Lower leg skin (tissue), 4 donors: Measurements from ENCODE around the gene TTI1. TPM values are rescaled to one million over a fixed set of nuclear protein-coding genes. Genes with fewer than 3 reads are reported as not detected.

Source experiments
- DNase-seq, 2 donors: peaks; one replicate each; pipeline ENCODE4 v3.0.0-alpha.2; 2019; ENCODE audit warnings: low spot score in 2 of 2
- H3K4me3 ChIP-seq: fragments of 200-600 bp; sonication (generic); 2 replicates; pipeline ENCODE4 v1.5.1; 2017; ENCODE audit warnings: mild to moderate bottlenecking, low read depth; ENCODE audit not compliant: poor library complexity, severe bottlenecking
- POLR2A ChIP-seq, 2 donors: fragments of 450-650 bp; IDR thresholded peaks; one replicate each; pipeline ENCODE4 v1.6.1; 2016 to 2017; ENCODE audit warnings: antibody characterized with exemption in 2 of 2, mild to moderate bottlenecking in 1 of 2, moderate library complexity in 1 of 2
- WGBS, 2 donors: methylation state at CpG; one replicate each; pipeline ENCODE4 v1.1.5; 2018; 5-methylcytosine and 5-hydroxymethylcytosine counted together
- intact Hi-C: fragments of 100-400 bp; cut with DNase I; formaldehyde crosslinking; loops from one replicate; pipeline ENCODE4 v1.15.0; 2023; ENCODE audit warnings: low total_unique reads
- total RNA-seq, 4 donors: library from RNA; depleted of rRNA; stranded (reverse); fragments of >200 nt; gene quantifications; one replicate each; pipeline ENCODE4 v1.1.0, GENCODE V29; 2016
- TF ChIP-seq, protein P1 (sequence below), 3 donors: fragments of 450-650 bp; IDR thresholded peaks; one replicate each; pipeline ENCODE4 v1.5.1; 2016; ENCODE audit warnings: antibody characterized with exemption in 3 of 3, mild to moderate bottlenecking in 3 of 3, moderate library complexity in 2 of 3

The TTI1 gene
- total RNA-seq, 4 donors from 2014 or later, result 11.3 to 15.1 (median 13.4) TPM

DNA sequence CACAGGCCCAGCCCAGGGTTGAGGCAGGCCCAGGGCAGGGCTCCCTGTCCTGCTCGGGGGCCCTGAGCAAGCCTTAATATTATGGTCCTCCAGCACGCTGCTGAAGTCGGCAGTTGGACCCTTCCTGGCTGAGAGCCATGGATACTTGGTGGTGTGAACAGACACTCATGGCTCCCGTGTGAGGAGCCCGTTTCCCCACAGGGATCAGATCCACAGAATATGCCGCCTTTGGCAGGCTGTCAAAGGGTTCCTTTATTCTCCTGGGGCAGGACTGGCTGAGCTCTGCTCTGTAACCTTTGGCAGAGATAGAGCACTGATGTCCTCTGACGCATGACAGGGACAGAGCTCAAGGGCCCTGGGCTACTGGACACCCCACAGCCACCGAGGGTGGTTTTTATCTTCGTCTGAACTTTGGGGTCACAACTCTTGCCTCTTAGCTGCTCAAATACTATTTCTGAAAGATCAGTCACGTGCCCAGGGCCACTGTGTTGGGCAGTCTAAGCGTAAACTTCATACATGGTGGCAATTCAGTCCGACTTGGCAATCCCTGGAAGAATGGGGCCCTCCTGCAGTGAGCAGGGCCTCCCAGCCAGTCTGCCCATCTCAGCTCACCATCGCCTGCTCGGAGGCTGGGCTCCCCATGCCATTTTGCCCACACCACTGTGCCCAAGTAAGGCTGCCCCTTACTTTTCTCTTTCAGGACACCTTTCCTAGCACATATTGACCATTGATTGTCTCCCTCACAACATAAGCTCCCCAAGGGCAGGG, 49.1 kb downstream of the TTI1 start:
- intact Hi-C loops, result no loop called here
- DNase-seq, result no peak
- H3K4me3 ChIP-seq, result no peak overlapping the region
- TF ChIP-seq, protein P1, sequence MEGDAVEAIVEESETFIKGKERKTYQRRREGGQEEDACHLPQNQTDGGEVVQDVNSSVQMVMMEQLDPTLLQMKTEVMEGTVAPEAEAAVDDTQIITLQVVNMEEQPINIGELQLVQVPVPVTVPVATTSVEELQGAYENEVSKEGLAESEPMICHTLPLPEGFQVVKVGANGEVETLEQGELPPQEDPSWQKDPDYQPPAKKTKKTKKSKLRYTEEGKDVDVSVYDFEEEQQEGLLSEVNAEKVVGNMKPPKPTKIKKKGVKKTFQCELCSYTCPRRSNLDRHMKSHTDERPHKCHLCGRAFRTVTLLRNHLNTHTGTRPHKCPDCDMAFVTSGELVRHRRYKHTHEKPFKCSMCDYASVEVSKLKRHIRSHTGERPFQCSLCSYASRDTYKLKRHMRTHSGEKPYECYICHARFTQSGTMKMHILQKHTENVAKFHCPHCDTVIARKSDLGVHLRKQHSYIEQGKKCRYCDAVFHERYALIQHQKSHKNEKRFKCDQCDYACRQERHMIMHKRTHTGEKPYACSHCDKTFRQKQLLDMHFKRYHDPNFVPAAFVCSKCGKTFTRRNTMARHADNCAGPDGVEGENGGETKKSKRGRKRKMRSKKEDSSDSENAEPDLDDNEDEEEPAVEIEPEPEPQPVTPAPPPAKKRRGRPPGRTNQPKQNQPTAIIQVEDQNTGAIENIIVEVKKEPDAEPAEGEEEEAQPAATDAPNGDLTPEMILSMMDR (IDR thresholded peaks at IDR 0.05), result no peak
- TF ChIP-seq POLR2A (IDR thresholded peaks at IDR 0.05), result no peak
- WGBS, 2 donors, result 77 to 78% methylated on average over 12 to 14 of the region's 14 CpGs

GRCh38 chr20:37983286-37983685, 50.0 kb downstream of the TTI1 start:
- H3K4me3 ChIP-seq, result no peak overlapping the region
- DNase-seq, result no peak
- intact Hi-C loops, result no loop called here
- 90 to 91% methylated on average over 13 of the region's 13 CpGs for WGBS, 2 donors
- TF ChIP-seq, protein P1 (IDR thresholded peaks at IDR 0.05), result no peak
- TF ChIP-seq POLR2A (IDR thresholded peaks at IDR 0.05), result no peak

GRCh38 chr20:37981568-37981967, 51.7 kb downstream of the TTI1 start:
- H3K4me3 ChIP-seq, result no peak overlapping the region
- intact Hi-C loops, result no loop called here
- WGBS, 2 donors, result 95 to 97% methylated on average over 8 of the region's 8 CpGs
- no peak for DNase-seq
- no peak for TF ChIP-seq POLR2A (IDR thresholded peaks at IDR 0.05)
- TF ChIP-seq, protein P1 (IDR thresholded peaks at IDR 0.05), result no peak

GRCh38 chr20:37980876-37981275, 52.4 kb downstream of the TTI1 start:
- no peak for DNase-seq
- 85 to 100% methylated on average over 6 of the region's 6 CpGs for WGBS, 2 donors
- no peak overlapping the region for H3K4me3 ChIP-seq
- TF ChIP-seq, protein P1 (IDR thresholded peaks at IDR 0.05), result no peak
- TF ChIP-seq POLR2A (IDR thresholded peaks at IDR 0.05), result no peak
- intact Hi-C loops, result no loop called here

- 74 to 85% methylated on average over 8 of the region's 8 CpGs for WGBS, 2 donors
- no peak for TF ChIP-seq POLR2A (IDR thresholded peaks at IDR 0.05)
- TF ChIP-seq, protein P1 (IDR thresholded peaks at IDR 0.05), result no peak
- no peak overlapping the region for H3K4me3 ChIP-seq
- no peak for DNase-seq
- intact Hi-C loops, result no loop called here
Observed at GRCh38 chr20:37980383-37980782, 52.9 kb downstream of the TTI1 start.
